ENCODE results near the gene CYB561. TPM values are rescaled to one million over a fixed set of nuclear protein-coding genes. Genes with fewer than 3 reads are reported as not detected.
A peak's percentile ranks its signal among the peaks of the same experiment; 100 is the strongest.

The CYB561 gene
- total and polyA plus RNA-seq, 9 of the 15 experiments (the other 6 are each of a cell fraction or from before 2014, with no cell fraction given), result 4.0 to 30.8 (median 17.4) TPM

DNA sequence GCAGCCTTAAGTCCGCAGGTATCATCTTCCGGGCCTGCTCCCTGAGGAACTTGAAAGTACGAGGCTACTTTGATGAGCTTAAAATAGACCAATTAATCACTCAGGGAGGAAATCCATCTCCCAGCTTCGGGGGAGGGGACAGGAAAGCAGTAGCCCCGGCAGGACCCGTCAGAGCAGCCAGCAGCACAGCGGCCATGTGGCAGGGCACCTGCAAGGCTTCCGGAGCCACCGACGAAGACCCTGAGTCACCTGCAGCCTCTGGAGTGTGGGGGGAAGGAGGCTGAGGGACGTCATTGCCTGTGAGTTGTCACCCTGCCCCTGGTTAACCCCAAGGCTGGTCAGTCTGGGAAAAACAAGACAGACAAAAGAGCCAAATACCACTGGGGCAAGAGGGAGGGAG, 4.4 kb upstream of the CYB561 start (continued):
- TF ChIP-seq, protein P1, sequence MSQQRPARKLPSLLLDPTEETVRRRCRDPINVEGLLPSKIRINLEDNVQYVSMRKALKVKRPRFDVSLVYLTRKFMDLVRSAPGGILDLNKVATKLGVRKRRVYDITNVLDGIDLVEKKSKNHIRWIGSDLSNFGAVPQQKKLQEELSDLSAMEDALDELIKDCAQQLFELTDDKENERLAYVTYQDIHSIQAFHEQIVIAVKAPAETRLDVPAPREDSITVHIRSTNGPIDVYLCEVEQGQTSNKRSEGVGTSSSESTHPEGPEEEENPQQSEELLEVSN (IDR thresholded peaks at IDR 0.05; ENCODE audit: borderline replicate concordance in 1 of 2, extremely low read depth in 1 of 2, insufficient read depth in 1 of 2, insufficient read length in 1 of 2, low read depth in 1 of 2, low read length in 1 of 2, poor library complexity in 1 of 2, severe bottlenecking in 1 of 2), result peak in 1 of 2 experiments; percentile 39
- TF ChIP-seq GATAD2A (IDR thresholded peaks at IDR 0.05) (no peak), KLF13 (tag; IDR thresholded peaks at IDR 0.05; ENCODE audit: borderline replicate concordance, low read depth) (no peak), ERF (CRISPR knock-in tag; IDR thresholded peaks at IDR 0.05) (no peak), MAZ (CRISPR knock-in tag; conservative IDR thresholded peaks at IDR 0.05 in 1 of 2, IDR thresholded peaks at IDR 0.05 in 1 of 2) (no peak), ZNF696 (CRISPR knock-in tag; conservative IDR thresholded peaks at IDR 0.05) (no peak), PTBP1 (IDR thresholded peaks at IDR 0.05; ENCODE audit: low read depth, low read length) (no peak)
- TF ChIP-seq, protein P2, sequence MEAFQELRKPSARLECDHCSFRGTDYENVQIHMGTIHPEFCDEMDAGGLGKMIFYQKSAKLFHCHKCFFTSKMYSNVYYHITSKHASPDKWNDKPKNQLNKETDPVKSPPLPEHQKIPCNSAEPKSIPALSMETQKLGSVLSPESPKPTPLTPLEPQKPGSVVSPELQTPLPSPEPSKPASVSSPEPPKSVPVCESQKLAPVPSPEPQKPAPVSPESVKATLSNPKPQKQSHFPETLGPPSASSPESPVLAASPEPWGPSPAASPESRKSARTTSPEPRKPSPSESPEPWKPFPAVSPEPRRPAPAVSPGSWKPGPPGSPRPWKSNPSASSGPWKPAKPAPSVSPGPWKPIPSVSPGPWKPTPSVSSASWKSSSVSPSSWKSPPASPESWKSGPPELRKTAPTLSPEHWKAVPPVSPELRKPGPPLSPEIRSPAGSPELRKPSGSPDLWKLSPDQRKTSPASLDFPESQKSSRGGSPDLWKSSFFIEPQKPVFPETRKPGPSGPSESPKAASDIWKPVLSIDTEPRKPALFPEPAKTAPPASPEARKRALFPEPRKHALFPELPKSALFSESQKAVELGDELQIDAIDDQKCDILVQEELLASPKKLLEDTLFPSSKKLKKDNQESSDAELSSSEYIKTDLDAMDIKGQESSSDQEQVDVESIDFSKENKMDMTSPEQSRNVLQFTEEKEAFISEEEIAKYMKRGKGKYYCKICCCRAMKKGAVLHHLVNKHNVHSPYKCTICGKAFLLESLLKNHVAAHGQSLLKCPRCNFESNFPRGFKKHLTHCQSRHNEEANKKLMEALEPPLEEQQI (IDR thresholded peaks at IDR 0.05), result no peak
- TF ChIP-seq, protein P3, sequence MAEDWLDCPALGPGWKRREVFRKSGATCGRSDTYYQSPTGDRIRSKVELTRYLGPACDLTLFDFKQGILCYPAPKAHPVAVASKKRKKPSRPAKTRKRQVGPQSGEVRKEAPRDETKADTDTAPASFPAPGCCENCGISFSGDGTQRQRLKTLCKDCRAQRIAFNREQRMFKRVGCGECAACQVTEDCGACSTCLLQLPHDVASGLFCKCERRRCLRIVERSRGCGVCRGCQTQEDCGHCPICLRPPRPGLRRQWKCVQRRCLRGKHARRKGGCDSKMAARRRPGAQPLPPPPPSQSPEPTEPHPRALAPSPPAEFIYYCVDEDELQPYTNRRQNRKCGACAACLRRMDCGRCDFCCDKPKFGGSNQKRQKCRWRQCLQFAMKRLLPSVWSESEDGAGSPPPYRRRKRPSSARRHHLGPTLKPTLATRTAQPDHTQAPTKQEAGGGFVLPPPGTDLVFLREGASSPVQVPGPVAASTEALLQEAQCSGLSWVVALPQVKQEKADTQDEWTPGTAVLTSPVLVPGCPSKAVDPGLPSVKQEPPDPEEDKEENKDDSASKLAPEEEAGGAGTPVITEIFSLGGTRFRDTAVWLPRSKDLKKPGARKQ (CRISPR knock-in tag; IDR thresholded peaks at IDR 0.05), result no peak
- TF ChIP-seq, protein P4, sequence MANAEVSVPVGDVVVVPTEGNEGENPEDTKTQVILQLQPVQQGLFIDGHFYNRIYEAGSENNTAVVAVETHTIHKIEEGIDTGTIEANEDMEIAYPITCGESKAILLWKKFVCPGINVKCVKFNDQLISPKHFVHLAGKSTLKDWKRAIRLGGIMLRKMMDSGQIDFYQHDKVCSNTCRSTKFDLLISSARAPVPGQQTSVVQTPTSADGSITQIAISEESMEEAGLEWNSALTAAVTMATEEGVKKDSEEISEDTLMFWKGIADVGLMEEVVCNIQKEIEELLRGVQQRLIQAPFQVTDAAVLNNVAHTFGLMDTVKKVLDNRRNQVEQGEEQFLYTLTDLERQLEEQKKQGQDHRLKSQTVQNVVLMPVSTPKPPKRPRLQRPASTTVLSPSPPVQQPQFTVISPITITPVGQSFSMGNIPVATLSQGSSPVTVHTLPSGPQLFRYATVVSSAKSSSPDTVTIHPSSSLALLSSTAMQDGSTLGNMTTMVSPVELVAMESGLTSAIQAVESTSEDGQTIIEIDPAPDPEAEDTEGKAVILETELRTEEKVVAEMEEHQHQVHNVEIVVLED (CRISPR knock-in tag; IDR thresholded peaks at IDR 0.05), result no peak
